HG02938 (cell line): ENCODE measurements around the gene DPF1.
"Not testable (repeated sequence)": the region's sequence is repeated elsewhere in the genome, so short reads cannot be mapped to it uniquely, and the experiment has no call there.

ENCODE experiments used
- ATAC-seq: cut with Tn5 transposase; IDR thresholded peaks from one replicate; pipeline ENCODE4 v1.9.1; 2021; ENCODE audit warnings: mild to moderate bottlenecking, moderate library complexity; ENCODE audit not compliant: unreplicated experiment

The DPF1 gene

DNA sequence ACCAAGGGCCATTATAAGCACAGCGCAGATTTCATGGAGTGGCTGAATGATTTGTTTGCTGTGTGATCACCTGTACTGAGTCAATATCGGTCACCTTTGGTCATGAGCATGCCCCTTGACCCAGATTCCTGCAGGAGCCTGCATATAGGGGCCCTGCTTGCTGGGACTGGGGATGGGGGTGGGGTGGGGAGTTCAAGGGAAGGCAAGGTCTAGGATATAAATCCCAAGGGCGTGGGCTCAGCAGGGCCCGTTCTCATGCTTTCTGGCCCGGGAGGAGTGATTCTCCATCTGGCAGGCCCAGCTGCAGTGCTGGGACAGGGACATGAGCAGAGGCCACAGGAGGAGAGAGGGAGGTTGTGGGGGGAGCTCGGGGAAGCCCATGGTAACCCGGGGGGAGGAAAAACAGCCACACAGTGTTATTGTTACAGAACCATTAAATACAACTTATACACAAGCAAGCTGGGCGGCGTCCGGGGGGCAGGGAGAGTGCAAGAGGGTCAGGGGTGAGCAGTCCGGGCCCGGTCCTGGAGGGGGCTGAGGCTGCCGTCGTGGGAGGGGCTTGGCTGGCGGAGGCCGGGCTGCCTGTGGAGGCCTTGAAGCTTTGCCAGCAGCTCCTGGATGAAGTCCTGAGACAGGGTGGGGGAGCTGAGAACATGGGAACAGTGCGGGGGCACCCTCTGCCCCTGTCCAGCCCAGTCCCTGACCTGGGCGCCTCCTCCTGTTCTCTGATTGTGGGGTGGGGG lies 27.0 kb upstream of the DPF1 start:
- no peak for ATAC-seq

DNA sequence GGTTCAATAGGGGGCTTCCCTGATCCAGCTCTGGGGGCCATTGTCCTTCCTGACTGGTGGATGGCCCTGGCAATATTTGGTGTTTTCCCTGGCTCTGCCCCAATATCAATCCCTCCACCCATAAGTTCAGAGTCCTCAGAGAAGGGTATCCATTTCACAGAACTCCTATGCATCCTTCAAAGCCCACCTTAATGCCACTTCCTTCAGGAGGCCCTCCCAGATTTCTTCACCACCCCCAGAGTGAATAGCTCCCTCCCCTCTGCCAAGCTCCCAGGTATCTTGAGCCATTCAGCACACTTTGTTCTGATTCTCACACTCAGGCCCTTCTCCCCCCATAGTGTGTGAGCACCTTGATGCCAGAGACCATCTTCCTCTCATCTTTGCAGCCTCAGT lies 26.4 kb upstream of the DPF1 start:
- no peak for ATAC-seq

DNA sequence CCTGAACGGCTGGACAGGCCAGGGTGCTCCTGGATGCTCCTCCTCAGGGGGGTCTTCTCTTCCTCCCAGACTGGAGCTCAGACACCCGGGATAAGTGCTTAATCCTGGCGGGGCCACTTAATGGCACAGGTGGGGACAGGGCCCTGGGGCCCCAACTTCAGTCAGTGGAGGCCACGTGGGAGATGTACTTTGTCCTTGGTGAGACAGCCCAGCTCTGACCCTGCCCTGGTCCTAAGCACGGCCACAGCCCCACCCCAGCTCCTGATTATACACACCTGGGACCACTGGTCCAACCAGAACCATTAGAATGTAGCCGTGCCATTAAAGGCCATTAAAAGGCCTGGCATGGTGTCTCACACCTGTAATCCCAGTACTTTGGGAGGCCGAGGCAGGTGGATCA lies 24.4 kb upstream of the DPF1 start:
- no peak for ATAC-seq

DNA sequence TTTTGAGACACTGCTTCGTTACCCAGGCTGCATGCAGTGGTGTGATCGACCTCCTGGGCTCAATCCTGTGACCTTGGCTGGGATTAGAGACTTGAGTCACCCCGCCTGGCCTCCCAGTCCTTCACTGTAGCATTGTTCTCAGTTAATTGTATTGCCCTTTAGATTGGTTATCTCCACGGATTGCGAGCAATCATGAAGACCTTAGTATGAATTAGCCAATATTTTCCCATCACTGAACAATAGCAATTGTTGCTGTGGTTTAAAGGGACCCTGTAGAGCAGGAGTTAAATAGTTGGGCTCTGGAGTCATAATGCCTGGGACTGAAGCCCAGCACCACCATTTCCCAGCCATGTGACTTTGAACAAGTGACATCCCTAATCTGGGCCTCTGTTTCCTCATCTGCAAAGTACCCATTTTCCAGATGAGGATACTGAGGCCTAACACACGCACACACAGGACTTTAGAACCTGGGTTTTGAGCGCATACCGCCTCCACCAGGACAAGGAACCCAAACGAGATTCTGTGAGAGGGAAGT lies 23.8 kb upstream of the DPF1 start:
- no peak for ATAC-seq

DNA sequence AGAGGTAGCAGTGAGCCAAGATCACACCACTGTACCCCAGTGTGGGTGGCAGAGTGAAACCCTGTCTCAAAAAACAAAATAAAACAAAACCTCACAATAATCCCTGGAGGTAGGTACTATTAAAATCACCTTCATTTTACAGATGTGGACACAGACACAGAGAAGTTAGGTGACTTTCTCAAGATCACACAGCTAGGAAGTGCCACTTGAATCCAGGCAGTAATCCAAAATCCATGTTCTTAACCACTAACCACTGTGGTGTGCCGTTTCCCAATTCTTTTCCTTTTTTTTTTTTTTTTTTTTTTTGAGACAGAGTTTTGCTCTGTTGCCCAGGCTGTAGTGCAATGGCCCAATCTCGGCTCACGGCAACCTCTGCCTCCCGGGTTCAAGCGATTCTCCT lies 23.1 kb upstream of the DPF1 start:
- no peak for ATAC-seq

DNA sequence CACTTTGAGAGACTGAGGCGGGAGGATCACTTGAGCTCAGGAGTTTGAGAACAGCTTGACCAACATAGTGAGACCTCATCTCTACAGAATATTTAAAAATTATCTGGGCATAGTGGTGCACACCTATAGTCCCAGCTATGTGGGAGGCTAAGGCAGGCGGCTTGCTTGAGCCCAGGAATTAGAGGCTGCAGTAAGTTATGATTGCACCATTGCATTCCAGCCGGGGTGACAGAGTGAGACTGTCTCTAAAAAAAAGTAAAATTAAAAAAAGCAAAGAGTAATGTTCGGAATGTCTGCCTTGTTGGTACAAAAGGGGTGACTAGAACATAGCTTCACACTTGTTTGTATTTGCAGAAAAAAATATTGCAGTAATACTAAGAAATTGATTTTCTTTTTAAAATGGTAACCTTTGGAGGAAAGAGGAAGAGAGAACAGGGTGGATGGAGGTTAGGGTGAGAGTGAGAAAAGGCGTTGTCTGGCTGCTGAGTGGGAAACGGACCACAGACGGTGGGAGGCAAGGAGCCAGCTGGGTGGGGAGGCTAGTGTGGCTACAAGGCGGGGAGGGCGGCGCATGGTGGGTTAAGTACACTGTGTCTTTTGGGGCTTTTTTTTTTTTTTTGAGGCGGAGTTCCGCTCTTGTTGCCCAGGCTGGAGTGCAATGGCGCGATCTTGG lies 21.9 kb upstream of the DPF1 start:
- no peak for ATAC-seq

DNA sequence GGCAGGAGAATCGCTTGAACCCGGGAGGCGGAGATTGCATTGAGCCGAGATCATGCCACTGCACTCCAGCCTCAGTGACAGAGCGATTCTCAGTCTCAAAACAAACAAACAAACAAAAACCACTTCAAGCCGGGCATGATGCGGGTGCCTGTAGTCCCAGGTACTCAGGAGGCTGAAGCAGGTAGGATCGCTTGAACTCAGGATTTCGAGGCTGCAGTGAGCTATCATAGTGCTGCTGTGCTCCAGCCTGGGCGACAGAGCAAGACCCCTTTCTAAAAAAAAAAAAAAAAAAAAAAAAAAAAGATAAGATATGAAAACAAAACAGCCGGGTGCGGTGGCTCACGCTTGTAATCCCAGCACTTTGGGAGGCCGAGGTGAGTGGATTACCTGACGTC lies 19.3 kb upstream of the DPF1 start:
- no peak for ATAC-seq

DNA sequence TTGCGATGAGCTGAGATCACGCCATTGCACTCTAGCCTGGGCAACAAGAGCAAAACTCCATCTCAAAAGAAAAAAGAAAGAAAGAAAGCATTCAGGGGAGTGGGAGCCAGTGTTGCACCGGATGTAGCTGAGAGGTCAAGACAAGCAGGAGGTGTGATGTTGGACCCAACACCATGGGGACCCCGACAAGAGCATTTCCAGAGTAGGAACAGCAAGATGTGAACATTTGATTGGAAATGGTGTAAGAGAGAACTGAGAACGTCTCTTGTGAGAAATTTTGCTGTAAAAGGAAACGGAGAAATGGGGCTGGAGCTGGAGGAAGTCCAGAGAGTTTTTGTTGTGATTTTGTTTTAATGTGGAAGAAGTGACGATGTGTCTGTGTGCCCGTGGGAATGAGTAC lies 15.8 kb upstream of the DPF1 start:
- ATAC-seq, result no peak

DNA sequence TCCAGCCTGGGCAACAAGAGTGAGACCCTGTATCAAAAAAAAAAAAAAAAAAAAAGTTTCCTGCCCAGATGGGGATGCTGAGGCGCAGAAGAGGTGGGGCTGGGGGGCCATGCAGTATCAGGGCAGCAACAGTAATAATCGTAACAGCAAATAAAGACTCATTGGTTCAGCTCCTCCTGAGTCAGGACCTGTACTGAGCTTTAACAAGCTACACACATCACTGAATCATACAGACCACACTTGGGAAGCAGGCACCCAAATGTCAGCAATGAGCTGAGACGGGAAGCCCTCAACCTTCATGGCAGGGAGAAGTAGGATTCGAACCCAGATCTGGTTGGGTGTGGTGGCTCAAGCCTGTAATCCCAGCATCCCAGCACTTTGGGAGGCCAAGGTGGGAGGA lies 10.6 kb upstream of the DPF1 start:
- ATAC-seq, result no peak

DNA sequence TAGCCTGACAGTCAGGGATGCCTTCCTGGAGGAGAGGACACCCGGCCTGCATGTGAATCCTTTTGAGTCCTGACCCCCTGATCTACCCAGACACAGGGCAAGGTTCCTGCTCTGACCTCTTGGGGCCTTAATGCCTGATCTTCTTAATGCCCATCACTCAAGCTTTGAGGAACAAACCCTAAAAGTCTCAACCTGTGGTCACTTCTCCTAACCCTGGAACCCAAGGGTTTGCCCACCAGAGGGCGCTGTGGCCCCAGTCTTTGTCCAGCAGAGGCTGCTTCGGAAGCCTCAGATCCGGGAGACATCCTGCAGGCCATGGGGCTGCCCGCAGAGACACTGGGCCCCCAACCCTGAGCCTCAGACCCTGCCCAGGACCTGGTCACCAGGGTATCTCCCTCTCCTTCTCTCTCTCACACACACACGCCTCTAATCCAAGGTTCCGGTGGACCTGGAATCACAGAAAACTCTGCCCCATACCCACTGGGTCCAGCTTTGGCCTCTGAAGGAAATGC lies 9.8 kb upstream of the DPF1 start:
- ATAC-seq, result no peak

DNA sequence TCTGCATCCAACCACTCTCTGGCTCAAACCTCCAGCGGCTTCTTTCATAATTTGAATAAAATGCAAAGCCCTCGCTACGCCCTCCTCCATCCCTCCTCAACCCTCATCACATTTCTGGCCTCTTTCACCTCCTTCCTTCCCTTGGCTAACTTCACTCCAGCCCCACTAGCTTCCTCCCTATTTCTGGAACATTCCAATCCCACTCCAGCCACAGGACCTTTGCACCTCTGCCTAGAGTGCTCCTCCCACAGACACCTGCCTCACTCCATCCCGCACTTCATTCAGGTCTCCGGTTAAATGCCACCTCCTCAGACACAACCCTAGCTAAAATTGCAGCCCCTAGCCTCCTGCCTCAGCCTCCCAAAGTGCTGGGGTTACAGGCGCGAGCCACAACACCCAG lies 7.9 kb upstream of the DPF1 start:
- ATAC-seq, result no peak

DNA sequence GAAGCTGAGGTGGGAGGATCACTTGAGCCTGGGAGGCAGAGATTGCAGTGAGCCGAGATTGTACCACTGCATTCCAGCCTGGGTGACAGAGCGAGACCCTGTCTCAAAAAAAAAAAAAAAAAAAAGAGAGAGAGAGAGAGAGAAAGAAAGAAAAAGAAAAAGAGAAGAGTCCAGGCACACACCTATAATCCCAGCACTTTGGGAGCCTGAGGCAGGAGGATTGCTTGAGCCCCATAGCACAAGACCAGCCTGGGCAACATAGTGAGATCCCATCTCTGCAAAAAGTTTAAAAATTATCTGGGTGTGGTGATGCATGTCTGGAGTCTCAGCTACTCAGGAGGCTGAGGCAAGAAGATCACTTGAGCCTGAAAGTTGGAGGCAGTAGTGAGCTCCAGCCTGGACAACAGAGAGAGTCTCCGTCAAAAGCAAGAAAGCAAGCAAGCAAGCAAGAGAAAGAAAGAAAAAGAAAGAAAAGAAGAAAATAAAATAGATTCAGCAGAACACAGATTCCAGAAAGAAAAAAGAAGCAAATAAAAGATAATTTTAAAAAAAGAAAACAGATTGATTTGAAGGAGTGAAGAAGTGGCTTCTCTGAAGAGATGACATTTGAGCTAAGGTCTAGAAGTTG lies 6.6 kb upstream of the DPF1 start:
- not testable (repeated sequence) for ATAC-seq

DNA sequence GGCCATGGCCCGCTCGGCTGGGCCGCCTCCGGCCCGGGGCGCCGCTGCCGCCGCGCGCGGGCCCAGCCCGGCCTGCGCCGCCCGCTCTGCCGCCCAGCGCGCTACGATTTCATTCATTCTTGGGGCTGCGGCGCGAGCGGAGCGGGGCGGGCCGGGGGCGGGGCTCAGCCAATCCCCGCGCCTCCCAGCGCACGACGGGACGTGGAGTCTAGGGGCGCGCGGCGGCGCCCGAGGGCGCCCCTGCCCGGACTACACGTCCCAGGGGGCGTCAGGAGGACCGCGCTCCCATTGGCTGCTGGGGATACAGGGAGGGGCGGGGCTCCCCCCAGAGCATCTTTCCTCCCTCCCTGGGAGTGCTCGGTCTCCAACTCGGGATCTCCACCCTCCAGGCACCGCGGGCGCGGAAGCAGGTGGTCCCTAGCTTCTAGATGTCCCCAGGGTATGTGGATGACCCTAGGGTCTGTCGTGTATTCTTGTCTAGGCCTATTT lies 5.6 kb upstream of the DPF1 start:
- ATAC-seq, result no peak

DNA sequence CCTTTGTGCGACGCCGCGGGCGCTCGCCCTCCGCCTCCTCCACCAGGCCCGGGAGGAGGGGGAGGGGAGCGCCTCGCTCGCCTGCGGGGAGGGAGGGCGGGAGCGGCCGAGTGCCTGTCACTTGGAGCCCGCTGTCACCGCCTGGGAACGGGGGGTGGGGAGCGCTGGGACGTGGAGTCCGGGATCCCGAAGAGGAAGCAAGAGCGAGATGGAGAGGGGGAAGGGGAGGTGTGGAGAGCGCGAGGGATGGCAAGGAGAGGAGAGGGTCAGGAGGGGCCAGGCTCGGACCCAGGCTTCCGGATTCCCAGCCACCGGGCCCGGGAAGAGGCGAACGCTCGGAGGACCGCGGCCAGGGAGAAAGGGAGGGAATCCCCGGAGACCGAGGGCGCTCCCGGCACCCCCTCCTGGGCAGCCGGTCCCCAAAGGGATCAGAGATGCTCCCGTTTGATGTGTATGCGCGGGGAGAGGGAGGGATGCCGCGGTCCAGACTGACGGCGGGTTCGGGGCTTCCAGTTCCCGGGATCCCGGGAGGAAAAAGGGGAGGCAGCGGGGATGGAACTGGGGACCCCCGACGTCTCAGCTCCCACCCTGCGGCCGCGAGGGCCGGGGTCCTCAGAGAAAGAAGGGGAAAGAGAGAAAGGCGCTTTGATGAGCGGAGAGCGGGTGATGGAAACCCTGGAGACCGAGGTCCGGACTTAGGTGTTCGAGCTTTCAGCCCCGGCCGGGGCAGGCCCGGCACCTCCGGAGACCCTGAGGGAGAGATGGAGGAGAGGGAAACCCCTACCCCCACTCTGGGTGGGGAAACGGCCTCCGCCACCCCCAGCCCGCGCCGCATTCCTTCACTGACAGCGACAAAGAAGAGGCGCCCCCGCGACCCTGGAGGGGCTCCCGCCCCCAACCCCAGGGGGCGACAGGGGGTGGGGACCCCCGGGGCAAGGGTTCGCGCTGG lies 4.7 kb upstream of the DPF1 start:
- no peak for ATAC-seq

DNA sequence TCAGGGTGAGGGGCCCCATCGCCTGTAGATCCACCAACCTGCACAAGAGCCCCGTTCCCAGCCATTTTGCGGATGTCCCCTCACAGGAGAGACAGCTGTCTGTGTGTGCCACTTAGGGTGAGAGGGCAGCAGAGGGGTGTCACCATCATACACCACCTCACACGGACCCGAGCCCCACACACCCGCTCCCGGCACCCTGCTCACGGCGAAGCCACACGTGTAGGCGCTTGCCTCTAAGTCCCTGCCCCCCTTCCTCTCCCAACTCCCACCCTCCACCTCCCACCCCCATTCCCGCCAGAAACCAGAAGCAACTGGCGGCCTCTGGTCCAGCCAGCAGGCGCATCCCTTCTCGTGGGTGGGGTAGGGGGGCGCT lies 4.0 kb upstream of the DPF1 start:
- no peak for ATAC-seq

DNA sequence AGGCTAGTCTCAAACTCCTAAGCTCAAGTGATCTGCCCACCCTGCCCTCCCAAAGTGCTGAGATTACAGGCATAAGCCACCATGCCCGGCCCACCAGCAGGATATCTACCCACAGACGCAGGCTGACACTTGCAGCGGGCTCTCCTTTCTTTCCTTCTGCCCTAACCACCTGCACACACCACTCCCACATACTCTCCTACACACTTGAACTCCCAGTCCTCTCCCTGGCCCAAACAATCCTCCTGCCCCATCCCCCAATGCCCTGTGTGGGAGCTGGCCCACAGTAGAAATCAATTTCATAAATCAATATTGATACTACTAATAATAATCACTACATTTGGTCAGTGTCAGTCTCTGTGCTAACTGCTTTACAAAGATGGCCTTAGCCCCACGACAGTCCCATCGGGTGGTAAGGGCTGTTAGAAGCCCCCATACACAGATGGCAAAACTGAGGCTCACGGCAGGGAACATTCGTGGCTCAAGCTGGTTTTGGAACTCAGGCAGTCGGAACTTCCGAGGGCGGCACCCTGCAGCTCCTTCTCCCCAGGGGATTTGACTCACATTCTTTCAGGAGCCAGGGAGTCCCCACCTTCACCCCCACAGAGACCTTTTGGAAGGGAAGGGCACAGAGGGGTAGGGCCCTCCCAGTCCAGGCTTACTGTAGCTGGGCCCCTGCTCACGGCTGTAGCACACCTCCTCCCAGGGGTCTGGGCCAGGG lies 3.4 kb upstream of the DPF1 start:
- no peak for ATAC-seq

DNA sequence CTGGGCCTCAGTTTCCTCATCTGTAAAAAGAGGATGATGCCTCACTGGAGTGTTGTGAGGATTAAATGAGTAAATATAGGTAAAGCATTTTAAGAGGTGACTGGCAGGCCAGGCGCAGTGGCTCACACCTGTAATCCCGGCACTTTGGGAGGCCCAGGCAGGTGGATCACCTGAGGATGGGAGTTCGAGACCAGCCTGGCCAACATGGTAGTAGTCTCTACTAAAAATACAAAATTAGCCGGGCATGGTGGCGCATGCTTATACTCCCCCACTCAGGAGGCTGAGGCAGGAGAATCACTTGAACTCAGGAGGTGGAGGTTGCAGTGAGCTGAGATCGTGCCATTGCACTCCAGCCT lies 819 bp upstream of the DPF1 start:
- not testable (repeated sequence) for ATAC-seq

DNA sequence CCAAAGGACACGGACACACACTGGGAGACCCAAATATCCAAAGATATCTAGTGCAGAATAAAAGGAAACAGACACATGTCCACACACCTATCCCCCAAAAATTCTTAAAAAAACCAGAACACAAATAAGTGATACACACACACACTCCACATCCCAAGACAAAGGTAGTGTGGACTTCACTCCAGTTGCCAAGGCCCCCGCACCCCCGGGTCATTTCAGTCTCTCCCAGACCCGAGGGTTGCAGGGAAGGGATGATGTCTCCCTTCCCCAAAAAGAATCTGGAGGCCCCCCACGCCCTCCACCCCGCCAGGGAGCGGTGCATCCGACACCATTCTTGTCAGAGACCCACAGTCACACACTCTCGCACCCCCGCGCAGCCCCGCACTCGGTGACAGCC lies 407 bp downstream of the DPF1 start:
- no peak for ATAC-seq

DNA sequence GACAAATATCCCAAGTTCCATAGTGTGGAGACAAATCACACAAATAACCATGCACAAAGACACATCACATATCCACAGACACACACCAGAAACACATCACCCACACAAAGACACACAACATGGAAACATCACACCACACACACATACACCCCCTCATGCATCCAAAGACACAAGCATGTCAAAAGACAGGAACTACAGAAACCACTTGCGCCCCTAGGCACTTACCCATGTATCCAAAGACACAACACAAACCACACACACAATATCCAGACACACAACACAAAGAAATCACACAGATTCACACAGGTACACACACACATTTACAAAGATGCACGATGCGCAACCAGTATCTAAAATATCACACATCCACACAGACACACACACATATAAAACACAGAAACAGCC lies 901 bp downstream of the DPF1 start:
- no peak for ATAC-seq
